Immature natural killer cell (primary cell): ENCODE measurements around the gene ZFPM1. TPM values are rescaled to one million over a fixed set of nuclear protein-coding genes. Genes with fewer than 3 reads are reported as not detected.
A peak's percentile ranks its signal among the peaks of the same experiment; 100 is the strongest.
"Not testable (repeated sequence)": the region's sequence is repeated elsewhere in the genome, so short reads cannot be mapped to it uniquely, and the experiment has no call there.

Experiments used
- DNase-seq, 3 donors: peaks; one replicate each; pipeline ENCODE4 v3.0.0; 2022; ENCODE audit warnings: mixed read lengths in 1 of 3
- H3K27ac Mint-ChIP-seq, 6 donors: one replicate each; pipeline ENCODE4 v1.8.0; 2020; ENCODE audit warnings: mixed read lengths in 6 of 6, mild to moderate bottlenecking in 5 of 6, inconsistent platforms in 4 of 6, moderate library complexity in 3 of 6
- H3K27me3 Mint-ChIP-seq, 3 donors: one replicate each; pipeline ENCODE4 v1.8.0; 2020 to 2021; ENCODE audit warnings: low read depth in 3 of 3, mild to moderate bottlenecking in 3 of 3, mixed read lengths in 3 of 3, moderate library complexity in 3 of 3, inconsistent platforms in 1 of 3
- H3K36me3 Mint-ChIP-seq, 3 donors: one replicate each; pipeline ENCODE4 v1.8.0; 2020; ENCODE audit warnings: mixed read lengths in 3 of 3, inconsistent platforms in 2 of 3, mild to moderate bottlenecking in 2 of 3
- H3K4me1 Mint-ChIP-seq, 2 donors: one replicate each; pipeline ENCODE4 v1.8.0; 2020; ENCODE audit warnings: inconsistent platforms in 2 of 2, mild to moderate bottlenecking in 2 of 2, mixed read lengths in 2 of 2, moderate library complexity in 1 of 2
- H3K4me3 Mint-ChIP-seq, 5 donors: one replicate each; pipeline ENCODE4 v1.8.0; 2020; ENCODE audit warnings: mild to moderate bottlenecking in 5 of 5, mixed read lengths in 5 of 5, inconsistent platforms in 3 of 5, moderate library complexity in 3 of 5
- H3K9me3 Mint-ChIP-seq, 6 donors: one replicate each; pipeline ENCODE4 v1.8.0; 2020; ENCODE audit warnings: mild to moderate bottlenecking in 6 of 6, mixed read lengths in 6 of 6, inconsistent platforms in 4 of 6, moderate library complexity in 3 of 6
- polyA plus RNA-seq, 3 donors: library from polyadenylated mRNA; unstranded; fragments of 300-500 nt; fragmentation: Illumina TruSeq; gene quantifications; one replicate each; pipeline ENCODE4 v1.2.3, GENCODE V29; 2021

The ZFPM1 gene
- polyA plus RNA-seq, 3 donors from 2014 or later = 0.14 to 0.75 TPM; not detected in 1

DNA sequence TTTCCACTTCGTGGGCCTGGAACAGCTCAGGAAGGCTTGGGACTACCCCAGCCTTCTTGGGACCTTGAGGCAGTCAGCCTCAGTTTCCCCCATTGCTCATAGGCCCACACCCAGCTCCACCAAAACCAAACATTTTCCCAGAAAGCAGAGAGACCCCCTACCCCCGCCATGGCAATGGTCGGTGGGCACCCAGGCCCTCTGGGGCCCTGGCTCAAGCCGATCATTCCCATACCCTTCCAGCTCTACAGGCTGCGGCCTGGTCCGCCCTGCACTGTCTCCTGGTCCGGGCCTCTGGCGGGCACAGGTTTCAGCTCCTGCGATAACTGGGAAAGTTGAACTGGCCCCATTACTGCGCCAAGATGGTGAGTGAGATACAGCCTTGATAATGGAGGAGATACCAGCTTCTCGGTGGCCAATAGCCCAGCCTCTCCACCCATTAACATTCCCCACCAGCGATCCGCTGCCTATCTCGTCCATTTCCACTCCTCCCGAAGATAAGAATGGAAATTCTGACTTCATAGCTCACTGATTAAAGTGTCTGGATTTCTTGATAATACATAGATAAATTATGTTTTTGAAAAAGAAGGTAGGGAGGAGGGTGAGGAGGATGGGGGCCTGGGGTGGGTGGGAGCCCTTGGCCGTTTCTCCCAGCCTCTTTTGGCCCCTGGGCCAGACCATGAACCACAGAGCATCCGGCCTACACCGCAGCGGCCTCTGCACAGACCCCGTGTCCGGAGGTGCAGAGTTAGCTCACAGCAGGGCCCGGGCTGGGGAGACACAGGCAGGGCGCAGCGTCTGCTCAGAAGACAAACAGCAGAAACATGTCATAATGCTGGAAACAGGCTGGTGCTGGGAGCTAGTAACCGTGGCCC lies 11.6 kb downstream of the ZFPM1 start:
- peak; percentile 60 to 67 (median 64) for DNase-seq
- Mint-ChIP-seq H3K27me3 (peaks cover 27 to 32% (median 27%) of the 10 kb centered on the region in 3 donors), H3K36me3 (no peaks in the 10 kb centered on the region), H3K4me3 (peak overlapping the region; percentile 66 to 81 (median 76)), H3K4me1 (peaks cover 84 to 93% of the 10 kb centered on the region in 2 donors), H3K9me3 (no peaks in the 10 kb centered on the region), H3K27ac (peak overlapping the region; percentile 88 to 96 (median 92))

DNA sequence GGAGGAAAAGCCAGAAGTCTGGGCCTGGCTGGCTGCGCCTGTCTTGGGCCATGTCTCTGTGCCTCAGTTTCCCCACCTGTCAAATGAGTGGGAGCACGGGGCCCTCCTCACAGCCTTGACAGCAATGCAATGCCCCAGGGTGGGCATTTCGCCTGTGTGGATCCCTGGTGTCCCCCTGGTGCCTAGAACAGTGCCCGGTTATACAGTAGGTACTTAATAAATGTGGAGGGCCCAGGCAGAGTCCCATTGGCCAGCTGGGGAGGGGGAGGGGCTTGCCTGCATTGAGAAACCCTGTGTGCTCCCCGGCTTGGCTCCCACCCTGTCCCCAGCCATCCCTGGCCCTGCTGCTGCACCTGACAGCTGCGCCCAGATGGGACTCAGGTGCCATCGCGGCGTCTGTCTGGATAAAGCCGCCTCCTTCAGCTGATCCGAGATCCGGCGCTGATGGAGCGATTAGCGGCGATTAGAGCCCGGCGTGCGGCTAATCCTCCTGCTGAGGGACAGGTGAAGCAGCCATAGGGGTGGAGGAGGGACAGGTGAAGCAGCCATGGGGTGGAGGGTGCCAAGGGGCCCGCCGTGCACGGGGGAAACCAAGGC lies 12.4 kb downstream of the ZFPM1 start:
- Mint-ChIP-seq H3K27me3 (peaks cover 27 to 39% (median 27%) of the 10 kb centered on the region in 3 donors), H3K4me3 (peak overlapping the region; percentile 66 to 81 (median 76)), H3K9me3 (no peaks in the 10 kb centered on the region), H3K27ac (peak overlapping the region; percentile 89 to 96 (median 92)), H3K4me1 (peaks cover 84 to 92% of the 10 kb centered on the region in 2 donors), H3K36me3 (no peaks in the 10 kb centered on the region)
- no peak for DNase-seq

DNA sequence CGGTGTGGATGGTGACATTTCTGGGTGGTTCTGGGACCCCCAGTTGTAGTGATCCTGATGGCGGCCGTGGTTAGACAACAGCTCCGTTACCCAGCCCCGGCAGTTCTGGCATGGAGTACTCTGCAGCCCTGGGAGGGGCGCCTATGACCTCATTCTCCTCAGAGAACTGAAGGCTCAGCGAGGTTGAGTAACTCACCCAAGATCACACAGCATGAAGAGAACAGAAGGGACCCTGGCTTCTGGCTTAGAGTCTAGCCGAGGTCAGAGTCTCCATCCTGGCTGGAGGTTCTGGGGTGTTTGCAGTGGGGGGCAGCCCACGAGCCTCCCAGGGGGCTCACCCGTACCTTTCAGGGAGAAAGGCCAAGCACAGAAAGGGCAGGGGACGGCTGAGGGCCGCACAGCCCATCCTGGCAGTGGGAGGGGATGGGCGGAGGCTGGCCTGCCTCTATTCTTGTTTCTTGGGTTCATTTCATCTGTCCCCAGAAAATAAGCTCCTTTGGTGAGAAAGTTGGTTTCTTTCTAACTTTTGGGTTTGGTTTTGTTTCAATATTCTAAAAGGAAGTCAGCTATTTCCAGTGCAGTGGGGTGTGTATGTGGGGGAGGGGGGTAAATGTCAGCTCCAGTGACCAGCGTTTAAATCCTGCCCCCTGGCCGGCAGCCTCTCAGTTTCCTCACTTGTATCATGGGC lies 13.2 kb downstream of the ZFPM1 start:
- no peaks in the 10 kb centered on the region for H3K9me3 Mint-ChIP-seq
- H3K36me3 Mint-ChIP-seq = no peaks in the 10 kb centered on the region
- peaks cover 89 to 94% of the 10 kb centered on the region in 2 donors for H3K4me1 Mint-ChIP-seq
- H3K27ac Mint-ChIP-seq = peak overlapping the region; percentile 84 to 96 (median 90)
- peak overlapping the region; percentile 69 to 80 (median 76) for H3K4me3 Mint-ChIP-seq
- DNase-seq = no peak
- peaks cover 28 to 46% (median 31%) of the 10 kb centered on the region in 3 donors for H3K27me3 Mint-ChIP-seq

DNA sequence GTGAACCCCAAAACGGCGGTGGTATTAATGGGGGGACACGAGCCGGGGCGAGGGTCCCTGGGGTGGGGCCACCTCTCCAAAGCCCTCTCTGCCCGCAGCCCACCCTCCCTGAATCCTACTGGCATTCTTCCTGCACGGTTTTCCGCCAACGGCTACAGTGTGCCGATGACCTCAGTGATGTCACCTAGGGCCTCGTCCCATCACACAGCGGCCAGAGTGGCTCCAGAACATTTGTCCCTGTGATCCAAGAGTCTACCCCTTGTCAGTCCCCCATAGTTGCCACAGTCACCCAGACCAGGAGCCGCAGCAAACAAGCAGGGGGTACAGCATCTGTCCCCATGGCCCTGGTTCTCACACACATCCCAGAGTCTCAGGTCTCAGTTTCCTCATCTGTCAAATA lies 13.9 kb downstream of the ZFPM1 start:
- Mint-ChIP-seq H3K4me3 (peak overlapping the region; percentile 68 to 80 (median 76)), H3K9me3 (no peaks in the 10 kb centered on the region)

DNA sequence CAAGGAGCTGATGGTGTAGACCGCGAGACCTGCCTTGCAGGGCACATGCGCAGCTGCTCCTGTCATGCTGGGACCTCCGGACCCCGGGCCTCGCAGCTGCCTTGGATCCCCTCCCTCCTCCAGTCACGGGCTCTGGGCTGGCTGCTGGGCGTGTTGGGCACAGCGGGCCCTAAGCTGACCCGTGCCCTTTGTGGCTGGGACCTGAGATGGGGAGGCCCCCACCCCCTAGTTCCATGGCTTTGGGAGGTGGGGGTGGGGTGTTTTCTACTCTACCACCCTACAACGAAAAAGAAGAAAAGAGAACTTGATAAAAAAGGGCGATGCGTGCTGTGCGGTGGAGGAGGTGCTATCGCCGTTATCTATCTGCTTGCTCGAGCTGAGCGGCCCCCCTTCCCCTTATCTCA lies 14.5 kb downstream of the ZFPM1 start:
- peak overlapping the region; percentile 56 to 69 (median 68) for H3K4me3 Mint-ChIP-seq
- DNase-seq = no peak
- H3K27me3 Mint-ChIP-seq = peaks cover 25 to 43% (median 32%) of the 10 kb centered on the region in 3 donors
- H3K27ac Mint-ChIP-seq = peak overlapping the region; percentile 49 to 96 (median 85)
- H3K9me3 Mint-ChIP-seq = no peaks in the 10 kb centered on the region
- no peaks in the 10 kb centered on the region for H3K36me3 Mint-ChIP-seq
- peaks cover 84 to 90% of the 10 kb centered on the region in 2 donors for H3K4me1 Mint-ChIP-seq

More for the DNA sequence above, 13.9 kb downstream of the ZFPM1 start:
- DNase-seq = no peak
- peaks cover 26 to 48% (median 31%) of the 10 kb centered on the region in 3 donors for H3K27me3 Mint-ChIP-seq
- H3K4me1 Mint-ChIP-seq = peaks cover 86 to 92% of the 10 kb centered on the region in 2 donors
- no peaks in the 10 kb centered on the region for H3K36me3 Mint-ChIP-seq
- peak overlapping the region; percentile 77 to 96 (median 90) for H3K27ac Mint-ChIP-seq

DNA sequence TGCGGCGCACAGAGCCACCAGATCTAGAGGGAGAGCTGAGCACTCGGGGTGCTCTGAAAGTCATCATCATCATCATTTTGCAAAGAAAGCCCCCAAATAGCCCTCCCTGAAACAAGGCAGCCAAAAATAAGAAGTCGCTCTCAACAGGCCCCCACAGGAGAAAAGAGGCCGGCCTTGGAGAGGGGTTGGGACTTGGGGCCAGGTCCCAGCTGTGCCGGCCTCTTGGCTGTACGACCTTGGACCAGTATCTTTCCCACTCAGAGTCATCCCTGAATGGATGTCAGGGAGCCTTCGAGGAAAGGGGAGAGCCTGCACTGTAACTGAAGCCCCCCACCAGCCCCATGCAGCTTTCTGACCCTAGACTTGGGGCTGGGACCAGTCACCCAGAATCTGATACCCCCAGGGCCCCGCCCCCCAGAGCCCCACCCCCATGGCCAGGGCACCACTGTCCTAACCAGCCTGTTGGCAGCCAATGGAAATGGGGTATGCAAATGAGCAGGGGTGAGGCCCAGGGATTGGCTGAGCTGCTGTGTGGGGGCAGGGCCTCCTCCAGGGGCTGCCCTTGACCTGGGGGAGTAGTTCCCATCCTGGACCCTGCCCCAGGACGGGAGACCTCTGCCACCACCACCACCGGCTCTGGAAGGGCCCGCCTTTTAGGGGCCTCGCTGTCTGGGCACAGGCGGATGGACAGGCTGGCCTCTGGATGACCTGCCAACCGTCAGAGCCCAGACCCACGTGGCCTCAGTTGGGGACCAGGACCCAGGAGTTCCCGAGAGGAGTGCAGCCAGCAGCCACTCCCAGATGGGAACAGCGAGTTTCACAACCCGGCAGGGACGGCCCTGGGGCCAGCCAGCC lies 15.4 kb downstream of the ZFPM1 start:
- peaks cover 27 to 43% (median 32%) of the 10 kb centered on the region in 3 donors for H3K27me3 Mint-ChIP-seq
- H3K27ac Mint-ChIP-seq = peak overlapping the region in 5 of 6 donors; percentile 66 to 96 (median 89)
- DNase-seq = peak in 1 of 3 donors; percentile 52
- H3K9me3 Mint-ChIP-seq = no peaks in the 10 kb centered on the region
- H3K36me3 Mint-ChIP-seq = no peaks in the 10 kb centered on the region
- peaks cover 79 to 87% of the 10 kb centered on the region in 2 donors for H3K4me1 Mint-ChIP-seq
- H3K4me3 Mint-ChIP-seq = peak overlapping the region in 3 of 5 donors; percentile 29 to 76 (median 35)

DNA sequence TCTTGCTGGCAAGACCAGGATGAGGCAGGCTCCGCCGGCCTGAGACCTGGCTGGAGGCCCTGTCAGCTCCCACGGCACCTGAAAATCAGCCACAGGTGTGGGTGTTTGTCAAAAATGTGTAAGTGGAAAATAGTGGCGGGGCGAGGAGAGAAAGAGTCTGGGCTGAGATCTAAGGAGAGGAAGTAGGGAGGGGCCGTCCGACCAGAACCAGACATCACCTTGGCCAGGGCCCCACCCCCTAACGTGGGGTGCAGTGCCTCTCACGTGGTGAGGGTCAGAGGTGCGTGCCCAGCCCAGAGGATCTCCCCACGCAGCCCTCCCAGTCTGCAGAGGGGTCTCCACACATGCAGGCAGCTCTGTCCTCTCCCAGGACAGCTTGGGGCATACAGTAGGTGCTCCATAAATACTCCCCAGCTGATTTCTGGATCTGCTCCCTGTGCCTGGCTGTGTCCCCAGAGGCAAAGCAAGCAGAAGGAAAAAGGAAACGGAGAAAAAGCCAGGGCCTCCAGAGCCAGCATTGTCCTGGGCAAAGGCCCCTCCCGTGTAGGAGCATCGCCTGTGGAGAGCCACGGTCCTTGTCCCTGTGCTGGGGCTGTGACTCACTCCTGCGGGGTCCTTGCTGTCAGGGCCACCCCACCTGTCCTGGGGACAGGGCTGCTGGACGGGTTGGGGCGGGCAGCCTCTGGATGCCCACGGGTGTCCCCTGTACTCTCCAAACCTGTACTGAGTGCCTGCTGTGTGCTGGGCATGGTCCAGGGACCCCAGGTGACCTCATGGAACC lies 16.7 kb downstream of the ZFPM1 start:
- DNase-seq = peak; percentile 55 to 63 (median 62)
- peak overlapping the region; percentile 60 to 76 (median 62) for H3K4me3 Mint-ChIP-seq

DNA sequence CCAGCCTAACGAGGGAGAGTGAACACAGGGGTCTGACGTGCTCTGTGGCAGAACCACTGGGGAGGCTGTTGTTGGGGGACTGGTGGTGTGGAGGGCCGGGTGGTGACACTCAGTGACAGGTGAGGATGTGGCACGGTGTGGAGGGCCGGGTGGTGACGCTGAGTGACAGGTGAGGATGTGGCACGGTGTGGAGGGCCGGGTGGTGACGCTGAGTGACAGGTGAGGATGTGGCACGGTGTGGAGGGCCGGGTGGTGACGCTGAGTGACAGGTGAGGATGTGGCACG lies 17.3 kb downstream of the ZFPM1 start:
- H3K27ac Mint-ChIP-seq = peak overlapping the region; percentile 79 to 96 (median 93)
- peaks cover 62 to 80% of the 10 kb centered on the region in 2 donors for H3K4me1 Mint-ChIP-seq
- DNase-seq = peak; percentile 62 to 81 (median 64)
- not testable (repeated sequence) for H3K36me3 Mint-ChIP-seq, H3K9me3 Mint-ChIP-seq
- H3K4me3 Mint-ChIP-seq = peak overlapping the region; percentile 38 to 76 (median 61)
- peaks cover 18 to 46% (median 23%) of the 10 kb centered on the region in 3 donors for H3K27me3 Mint-ChIP-seq

More for the DNA sequence above, 16.7 kb downstream of the ZFPM1 start:
- H3K36me3 Mint-ChIP-seq = no peaks in the 10 kb centered on the region
- H3K27ac Mint-ChIP-seq = peak overlapping the region; percentile 79 to 96 (median 93)
- H3K9me3 Mint-ChIP-seq = no peaks in the 10 kb centered on the region
- peaks cover 23 to 43% (median 26%) of the 10 kb centered on the region in 3 donors for H3K27me3 Mint-ChIP-seq
- H3K4me1 Mint-ChIP-seq = peaks cover 67 to 80% of the 10 kb centered on the region in 2 donors

DNA sequence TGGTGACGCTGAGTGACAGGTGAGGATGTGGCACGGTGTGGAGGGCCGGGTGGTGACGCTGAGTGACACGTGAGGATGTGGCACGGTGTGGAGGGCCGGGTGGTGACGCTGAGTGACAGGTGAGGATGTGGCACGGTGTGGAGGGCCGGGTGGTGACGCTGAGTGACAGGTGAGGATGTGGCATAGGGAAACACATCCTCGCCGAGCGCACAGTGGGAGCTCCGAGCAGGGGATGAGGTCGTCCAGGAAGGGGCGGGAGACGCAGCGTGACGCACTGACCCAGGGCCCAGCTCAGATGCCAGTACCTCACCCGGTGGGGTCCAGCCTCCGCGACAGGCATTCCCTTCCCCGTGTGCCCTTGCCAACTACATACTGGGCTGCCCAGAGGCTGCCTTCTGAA lies 17.6 kb downstream of the ZFPM1 start:
- peak; percentile 55 to 73 (median 59) for DNase-seq
- peak overlapping the region; percentile 76 to 94 (median 86) for H3K27ac Mint-ChIP-seq
- not testable (repeated sequence) for H3K36me3 Mint-ChIP-seq, H3K9me3 Mint-ChIP-seq
- H3K27me3 Mint-ChIP-seq = peaks cover 18 to 46% (median 23%) of the 10 kb centered on the region in 3 donors
- peaks cover 62 to 76% of the 10 kb centered on the region in 2 donors for H3K4me1 Mint-ChIP-seq
- peak overlapping the region; percentile 33 to 59 (median 40) for H3K4me3 Mint-ChIP-seq

DNA sequence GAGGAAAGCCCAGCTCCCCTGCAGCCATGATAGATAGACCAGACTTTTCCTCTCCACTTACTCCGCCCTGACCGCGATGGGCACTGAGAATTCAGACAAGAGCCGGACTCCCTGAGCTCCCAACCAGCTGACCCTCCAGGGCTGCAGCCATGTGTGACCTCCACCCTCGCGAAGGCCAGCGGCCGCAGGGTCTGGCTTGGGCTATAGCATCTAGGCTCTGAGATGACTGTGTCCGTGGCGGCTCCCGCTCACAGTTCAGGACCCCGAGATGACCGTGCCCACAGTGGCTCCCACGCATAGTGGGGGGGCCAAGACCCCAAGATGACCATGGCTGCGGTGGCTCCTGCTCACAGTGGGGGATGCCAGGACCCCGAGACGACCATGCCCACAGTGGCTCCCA lies 18.0 kb downstream of the ZFPM1 start:
- H3K9me3 Mint-ChIP-seq = no peaks in the 10 kb centered on the region
- H3K36me3 Mint-ChIP-seq = no peaks in the 10 kb centered on the region
- peaks cover 15 to 46% (median 21%) of the 10 kb centered on the region in 3 donors for H3K27me3 Mint-ChIP-seq
- peak overlapping the region; percentile 33 to 59 (median 40) for H3K4me3 Mint-ChIP-seq
- H3K4me1 Mint-ChIP-seq = peaks cover 58 to 74% of the 10 kb centered on the region in 2 donors
- peak overlapping the region; percentile 76 to 94 (median 86) for H3K27ac Mint-ChIP-seq
- no peak for DNase-seq

DNA sequence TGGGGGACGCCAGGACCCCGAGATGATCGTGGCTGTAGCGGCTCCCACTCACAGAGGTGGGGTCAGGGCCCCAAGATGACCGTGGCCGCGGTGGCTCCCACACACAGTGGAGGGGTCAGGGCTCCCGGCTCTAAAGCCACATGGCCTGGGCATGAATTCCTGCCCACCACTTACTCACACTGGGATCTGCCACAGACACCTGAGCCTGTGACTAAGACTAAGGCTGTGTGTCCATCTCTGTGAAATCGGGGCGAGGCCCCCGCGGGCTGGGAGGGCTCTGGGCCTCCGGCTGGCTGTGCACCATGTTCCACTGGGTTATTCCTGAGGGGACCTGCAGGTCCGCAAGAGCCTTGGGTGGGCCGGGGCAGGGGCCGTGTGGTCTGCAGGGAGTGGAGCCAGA lies 18.5 kb downstream of the ZFPM1 start:
- H3K27ac Mint-ChIP-seq = peak overlapping the region in 4 of 6 donors; percentile 28 to 88 (median 78)
- no peaks in the 10 kb centered on the region for H3K9me3 Mint-ChIP-seq
- peaks cover 57 to 74% of the 10 kb centered on the region in 2 donors for H3K4me1 Mint-ChIP-seq
- peak overlapping the region in 1 of 5 donors; percentile 33 for H3K4me3 Mint-ChIP-seq
- H3K27me3 Mint-ChIP-seq = peaks cover 15 to 43% (median 23%) of the 10 kb centered on the region in 3 donors
- no peaks in the 10 kb centered on the region for H3K36me3 Mint-ChIP-seq
- no peak for DNase-seq

DNA sequence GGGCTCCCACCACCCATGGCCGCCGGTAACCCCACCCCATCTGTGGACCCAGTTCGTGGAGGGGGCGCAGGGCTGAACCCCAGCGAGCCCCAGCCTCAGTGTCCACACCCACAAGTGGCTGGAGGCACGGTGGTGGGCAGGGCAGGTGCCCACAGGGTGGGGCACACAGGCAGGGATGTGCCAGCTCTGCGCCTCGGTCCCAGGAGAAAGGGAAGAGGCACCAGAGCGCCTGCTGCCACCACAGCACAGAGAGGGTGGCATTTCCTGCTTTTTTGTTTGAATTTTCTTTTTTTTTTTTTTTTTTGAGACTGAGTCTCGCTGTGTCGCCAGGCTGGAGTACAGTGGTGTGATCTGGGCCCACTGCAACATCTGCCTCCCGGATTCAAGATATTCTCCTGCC lies 19.0 kb downstream of the ZFPM1 start:
- Mint-ChIP-seq H3K9me3 (peaks cover 0 to 3% (median 0%) of the 10 kb centered on the region in 6 donors), H3K27ac (peak overlapping the region; percentile 84 to 96 (median 94)), H3K36me3 (no peaks in the 10 kb centered on the region), H3K27me3 (peaks cover 15 to 40% (median 23%) of the 10 kb centered on the region in 3 donors), H3K4me3 (peak overlapping the region; percentile 79 to 85 (median 82)), H3K4me1 (peaks cover 57 to 74% of the 10 kb centered on the region in 2 donors)
- no peak for DNase-seq
